NCI-H1694 (cell line): ENCODE measurements around the gene METTL16.
A peak's percentile ranks its signal among the peaks of the same experiment; 100 is the strongest.
"Not testable (repeated sequence)": the region's sequence is repeated elsewhere in the genome, so short reads cannot be mapped to it uniquely, and the experiment has no call there.

Experiments
- DNase-seq: peaks from one replicate; lab custom pipeline; 2025; lab: John Stamatoyannopoulos, UW

METTL16 gene

GRCh38 chr17:2450016-2450650 is 61.6 kb downstream of the METTL16 start:
- no peak for DNase-seq

DNA sequence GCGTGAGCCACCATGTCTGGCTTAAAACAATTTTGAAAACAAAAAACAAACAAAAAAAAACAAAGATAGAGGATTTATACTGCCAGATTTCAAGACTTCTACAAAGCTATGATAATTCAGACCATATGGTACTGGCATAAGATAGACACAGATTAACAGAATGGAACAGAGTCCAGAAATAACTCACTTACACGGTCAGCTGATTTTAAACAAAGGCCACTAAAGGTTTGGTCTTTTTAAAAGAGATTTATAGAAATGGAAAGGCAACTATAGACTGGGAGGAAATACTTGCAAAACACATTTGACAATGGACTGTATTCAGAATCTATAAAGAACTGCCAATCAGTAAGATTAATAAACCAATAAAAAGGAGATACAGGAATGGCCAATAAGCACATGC is 62.2 kb downstream of the METTL16 start:
- DNase-seq = no peak

DNA sequence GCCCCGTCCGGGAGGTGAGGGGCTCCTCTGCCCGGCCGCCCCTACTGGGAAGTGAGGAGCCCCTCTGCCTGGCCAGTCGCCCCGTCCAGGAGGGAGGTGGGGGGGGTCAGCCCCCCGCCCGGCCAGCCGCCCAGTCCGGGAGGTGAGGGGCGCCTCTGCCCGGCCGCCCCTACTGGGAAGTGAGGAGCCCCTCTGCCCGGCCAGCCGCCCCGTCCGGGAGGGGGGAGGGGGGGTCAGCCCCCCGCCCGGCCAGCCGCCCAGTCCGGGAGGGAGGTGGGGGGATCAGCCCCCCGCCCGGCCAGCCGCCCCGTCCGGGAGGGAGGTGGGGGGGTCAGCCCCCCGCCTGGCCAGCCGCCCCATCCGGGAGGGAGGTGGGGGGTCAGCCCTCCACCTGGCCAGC is 64.2 kb downstream of the METTL16 start:
- not testable (repeated sequence) for DNase-seq

- no peak for DNase-seq
These were observed 66.0 kb downstream of the METTL16 start for GRCh38 chr17:2445638-2446037.

- peak; percentile 12 for DNase-seq
These were observed 67.3 kb downstream of the METTL16 start for GRCh38 chr17:2444382-2444781.

DNA sequence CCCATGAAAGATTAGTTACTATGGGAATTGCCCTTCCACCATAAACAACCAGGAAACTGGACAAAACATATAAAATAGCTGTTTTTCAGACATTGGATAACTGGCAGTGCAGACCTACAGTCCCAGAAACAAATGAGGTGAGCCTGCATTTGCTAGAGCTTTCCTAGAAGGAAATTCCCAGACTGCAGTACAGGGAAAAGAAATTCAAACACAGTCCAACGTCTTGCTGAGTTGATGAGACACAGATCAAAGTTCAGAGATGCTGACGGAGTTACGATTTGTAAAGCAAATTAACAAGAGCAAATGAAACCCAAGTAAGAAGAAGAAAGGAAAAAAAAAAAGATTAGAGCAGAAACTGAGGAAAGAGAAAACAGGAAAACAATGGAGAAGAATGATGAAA is 69.5 kb downstream of the METTL16 start:
- no peak for DNase-seq

- no peak for DNase-seq
These were observed 70.8 kb downstream of the METTL16 start for GRCh38 chr17:2440930-2441329.

- DNase-seq = not testable (repeated sequence)
These were observed 71.7 kb downstream of the METTL16 start for GRCh38 chr17:2439997-2440396.

DNA sequence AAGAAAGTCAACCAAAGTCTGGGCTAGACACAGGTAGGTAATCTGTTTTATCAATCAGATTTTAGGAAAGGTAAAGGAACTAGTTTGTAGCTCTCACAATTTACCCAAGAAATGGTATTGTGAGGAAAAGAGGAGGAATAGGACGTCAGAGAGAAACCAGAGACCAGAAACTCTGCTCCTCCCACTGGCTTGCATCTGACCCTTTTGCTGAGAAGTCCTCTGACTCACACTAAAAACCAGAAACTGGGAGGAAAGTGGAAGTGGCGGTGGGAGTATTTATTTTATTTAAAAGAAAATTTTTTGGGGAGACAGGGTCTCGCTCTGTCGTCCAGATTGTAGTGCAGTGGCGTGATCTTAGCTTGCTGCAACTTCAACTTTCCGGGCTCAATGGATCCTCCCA is 72.9 kb downstream of the METTL16 start:
- DNase-seq = no peak

DNA sequence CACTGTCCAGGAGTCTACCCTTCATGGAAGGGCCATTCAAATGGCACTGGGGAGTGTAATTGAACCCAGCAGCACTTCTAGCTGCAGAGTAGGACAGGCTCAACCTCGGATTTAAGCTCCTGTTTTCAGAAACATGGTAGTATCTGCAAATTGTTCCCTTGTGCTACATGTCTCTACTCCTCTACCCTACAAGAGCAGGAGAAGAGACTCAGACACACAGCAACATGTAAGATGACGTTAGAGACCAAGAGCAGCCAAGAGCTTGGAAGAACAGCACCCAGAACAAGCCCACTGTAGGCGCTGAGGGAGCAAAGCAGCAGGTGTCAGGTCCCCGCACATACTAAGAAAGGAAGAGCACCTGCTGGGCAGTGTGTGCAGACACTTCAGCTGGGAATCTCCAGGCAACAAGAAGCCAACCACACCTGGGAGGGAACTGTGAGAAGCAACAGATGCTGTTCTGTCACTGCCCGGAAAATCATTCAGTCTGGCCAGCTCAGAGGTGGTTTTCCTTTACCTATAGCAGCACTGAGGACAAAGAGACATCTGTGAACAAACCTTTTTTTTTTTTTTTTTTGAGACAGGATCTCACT is 75.3 kb downstream of the METTL16 start:
- DNase-seq = no peak

GRCh38 chr17:2435862-2436261 is 75.8 kb downstream of the METTL16 start:
- peak; percentile 8 for DNase-seq

GRCh38 chr17:2435181-2435741 is 76.4 kb downstream of the METTL16 start:
- DNase-seq = peak; percentile 25

GRCh38 chr17:2433696-2434095 is 78.0 kb downstream of the METTL16 start:
- no peak for DNase-seq

DNA sequence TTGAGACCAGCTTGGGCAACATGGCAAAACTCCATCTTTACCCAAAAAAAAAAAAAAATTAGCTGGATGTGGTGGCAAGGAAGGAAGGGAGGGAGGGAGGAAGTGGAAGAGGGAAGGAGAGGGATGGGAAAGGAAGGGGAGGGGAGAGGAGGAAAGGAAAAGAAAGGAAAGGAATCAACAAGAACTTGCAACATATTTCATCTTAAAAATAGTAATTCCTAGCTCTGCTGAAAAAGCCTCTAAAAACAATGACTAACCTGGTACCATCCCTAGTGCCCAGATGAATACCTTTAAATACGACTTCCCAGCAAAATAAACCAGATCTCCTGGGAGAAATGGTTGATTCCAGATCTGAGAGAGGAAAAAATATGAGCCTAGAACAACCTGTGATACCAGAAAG is 83.8 kb downstream of the METTL16 start:
- DNase-seq = no peak

GRCh38 chr17:2427215-2427614 is 84.5 kb downstream of the METTL16 start:
- DNase-seq = no peak

GRCh38 chr17:2423271-2423670 is 88.4 kb downstream of the METTL16 start:
- no peak for DNase-seq

GRCh38 chr17:2421315-2422147 is 90.2 kb downstream of the METTL16 start:
- peak; percentile 49 for DNase-seq

DNA sequence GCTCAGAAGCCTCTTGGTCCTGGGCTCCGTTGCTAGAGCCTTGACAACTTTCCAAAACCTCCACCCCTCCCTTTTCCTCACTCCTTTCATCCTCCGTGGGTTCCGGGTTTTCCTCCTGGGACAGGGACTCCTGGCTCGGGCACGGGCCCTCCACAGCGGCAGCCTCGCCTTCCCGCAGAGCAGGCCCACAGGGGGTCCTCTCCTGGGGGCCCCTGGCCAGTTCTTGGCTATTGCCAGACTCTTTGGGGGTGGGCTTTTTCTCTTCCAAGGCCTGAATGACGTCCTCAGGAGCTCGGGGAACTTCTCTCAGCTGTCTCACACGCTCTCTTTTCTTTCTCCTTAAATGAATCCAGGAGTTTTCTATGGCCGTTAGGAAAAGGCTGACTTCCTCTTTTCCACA is 91.5 kb downstream of the METTL16 start:
- no peak for DNase-seq

DNA sequence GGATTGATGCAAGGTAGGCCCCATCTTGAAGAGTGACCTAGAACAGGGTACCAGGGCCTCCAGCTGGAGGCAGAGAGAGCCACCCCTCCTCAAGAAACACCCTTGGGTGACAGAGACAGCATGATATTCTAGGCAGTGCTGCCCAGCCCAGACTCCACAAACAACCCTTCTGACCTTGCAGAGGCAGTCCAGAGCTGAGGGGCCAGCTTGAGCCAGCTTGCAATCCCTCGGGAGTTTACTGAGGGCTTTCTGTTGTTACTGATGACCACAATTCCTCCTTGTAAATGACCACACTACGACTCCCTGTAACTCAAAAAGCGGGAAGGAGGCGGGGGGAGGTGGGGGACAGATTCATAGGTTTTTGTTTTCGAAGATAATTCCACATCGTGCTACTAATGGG is 92.2 kb downstream of the METTL16 start:
- DNase-seq = no peak

- DNase-seq = no peak
These were observed 93.1 kb downstream of the METTL16 start for GRCh38 chr17:2418572-2418971.

- peak; percentile 88 for DNase-seq
These were observed 95.5 kb downstream of the METTL16 start for GRCh38 chr17:2416010-2416734.

- DNase-seq = no peak
These were observed 96.6 kb downstream of the METTL16 start for GRCh38 chr17:2415081-2415480.
